Measurements from ENCODE around the gene CADPS2. TPM values are rescaled to one million over a fixed set of nuclear protein-coding genes. Genes with fewer than 3 reads are reported as not detected.

Gene CADPS2
- total and polyA plus RNA-seq, 2 of the 8 experiments (the other 6 are each of a cell fraction or from before 2014, with no cell fraction given), result 8.9 to 22.3 TPM

- Histone ChIP-seq H2AK5ac (ENCODE audit: low read depth, low read length) (no peak overlapping the region), H2BK20ac (ENCODE audit: low read length) (0 out of 2 replicates have a peak overlapping the region, but pooled peaks have one; percentile 40), H3K79me1 (ENCODE audit: low read depth, low read length) (no peaks in the 10 kb centered on the region; the same call in 1 of the 2 replicates), H3K4me2 (ENCODE audit: insufficient read depth in 1 of 2, low read depth in 2 of 2, low read length in 2 of 2) (no peak overlapping the region), H3K23ac (ENCODE audit: insufficient read length) (no peak overlapping the region), H4K91ac (replicated peaks; ENCODE audit: insufficient read length, low read length) (no peak overlapping the region), H3K79me2 (ENCODE audit: control insufficient read depth in 1 of 2, insufficient read depth in 2 of 2, low read length in 2 of 2) (no peaks in the 10 kb centered on the region), H3K27ac (ENCODE audit: low read depth, low read length) (no peak overlapping the region), H4K5ac (ENCODE audit: insufficient read length, low read depth, low read length) (no peak overlapping the region), H3K36me3 (ENCODE audit: control insufficient read depth in 2 of 4, insufficient read depth in 4 of 4, low read length in 3 of 4) (no peaks in the 10 kb centered on the region), H3K27me3 (replicated peaks in 1 of 4; ENCODE audit: control insufficient read depth in 3 of 4, extremely low read depth in 1 of 4, insufficient read depth in 3 of 4, low read length in 3 of 4) (no peaks in the 10 kb centered on the region), H3K4me1 (replicated peaks in 1 of 4; ENCODE audit: control insufficient read depth in 3 of 4, insufficient read depth in 4 of 4, low read length in 3 of 4) (peaks cover 3 to 20% (median 19%) of the 10 kb centered on the region in 4 experiments; a peak in 5 of 7 replicates), H2BK15ac (ENCODE audit: low read length) (no peak overlapping the region), H2BK12ac (ENCODE audit: low read depth, low read length) (no peak overlapping the region), H3K18ac (ENCODE audit: extremely low read depth, low read length) (no peak overlapping the region), H3K4ac (replicated peaks; ENCODE audit: insufficient read length, low read depth, low read length) (no peak overlapping the region), H2AFZ (ENCODE audit: low read length) (no peak overlapping the region), H3K23me2 (ENCODE audit: low read depth, low read length) (no peaks in the 10 kb centered on the region), H4K20me1 (replicated peaks in 1 of 2; ENCODE audit: control insufficient read depth in 1 of 2, insufficient read depth in 2 of 2, low read length in 2 of 2) (no peaks in the 10 kb centered on the region), H3K14ac (ENCODE audit: insufficient read length) (no peak overlapping the region), H3K9me3 (ENCODE audit: insufficient read depth in 2 of 2, low read depth in 1 of 2, low read length in 1 of 2) (no peaks in the 10 kb centered on the region), H4K8ac (ENCODE audit: extremely low read depth, insufficient read depth, low read length) (no peak overlapping the region), H3K9ac (replicated peaks in 1 of 4; ENCODE audit: extremely low read depth in 1 of 4, low read depth in 3 of 4, low read length in 3 of 4) (no peak overlapping the region), H3K56ac (replicated peaks; ENCODE audit: insufficient read length, low read depth, low read length) (no peak overlapping the region), H2BK5ac (ENCODE audit: low read depth, low read length) (no peak overlapping the region), H2BK120ac (replicated peaks; ENCODE audit: low read depth, low read length) (no peak overlapping the region), H3K4me3 (ENCODE audit: extremely low read depth in 1 of 4, insufficient read depth in 2 of 4, low read depth in 3 of 4, low read length in 4 of 4) (no peak overlapping the region)
- ChIA-PET POLR2A (ENCODE audit: partially characterized antibody) (no interaction called here), CTCF (ENCODE audit: partially characterized antibody) (interaction anchor here (1.0 kb wide), 1 partner anchor 47 kb away, joined by 4 read pairs; no protein-coding TSS in a partner anchor)
- no peak for FAIRE-seq
- DNase-seq (ENCODE audit: low read depth in 1 of 2, low spot score in 2 of 2), result no peak
- TF ChIP-seq FOSL1 (IDR thresholded peaks at IDR 0.05; ENCODE audit: insufficient read depth, low read depth, low read length) (no peak), SP4 (IDR thresholded peaks at IDR 0.05; ENCODE audit: low read length) (no peak), RBBP5 (IDR thresholded peaks at IDR 0.05; ENCODE audit: borderline replicate concordance, low read depth, low read length) (no peak), JUND (IDR thresholded peaks at IDR 0.05; ENCODE audit: low read length) (no peak), BRCA1 (IDR thresholded peaks at IDR 0.05; ENCODE audit: low read depth, low read length) (no peak), YY1 (IDR thresholded peaks at IDR 0.05; ENCODE audit: low read depth, low read length) (no peak), NANOG (IDR thresholded peaks at IDR 0.05; ENCODE audit: insufficient read depth, low read depth, low read length, poor library complexity, severe bottlenecking) (no peak), RXRA (IDR thresholded peaks at IDR 0.05; ENCODE audit: insufficient read depth, low read depth, low read length) (no peak), CHD1 (IDR thresholded peaks at IDR 0.05; ENCODE audit: low read depth, low read length) (no peak), SRF (IDR thresholded peaks at IDR 0.05; ENCODE audit: low read depth, low read length) (no peak), CBX8 (IDR thresholded peaks at IDR 0.05; ENCODE audit: borderline replicate concordance, low read depth, low read length) (no peak)
Observed at GRCh38 chr7:122743211-122743610, 143.0 kb downstream of the CADPS2 start.

All from H1 (cell line).